Colonic mucosa (tissue), 4 donors: Measurements from ENCODE around the gene HNRNPUL2. TPM values are rescaled to one million over a fixed set of nuclear protein-coding genes. Genes with fewer than 3 reads are reported as not detected.

ENCODE experiments used
- DNase-seq: peaks from one replicate; pipeline ENCODE4 v3.0.0-alpha.2; 2020
- H3K27ac ChIP-seq: fragments of 200-600 bp; one replicate; pipeline ENCODE4 v1.8.0; 2021
- H3K27me3 ChIP-seq: fragments of 200-600 bp; one replicate; pipeline ENCODE4 v1.8.0; 2021
- H3K36me3 ChIP-seq: fragments of 200-600 bp; one replicate; pipeline ENCODE4 v1.8.0; 2021
- H3K4me1 ChIP-seq: fragments of 200-600 bp; one replicate; pipeline ENCODE4 v1.8.0; 2021; ENCODE audit warnings: mild to moderate bottlenecking
- H3K4me3 ChIP-seq: fragments of 200-600 bp; one replicate; pipeline ENCODE4 v1.8.0; 2021
- H3K9ac ChIP-seq, 2 donors: one replicate each; pipeline ENCODE4 v1.7.0; 2013; ENCODE audit warnings: control low read depth in 2 of 2, low read depth in 2 of 2, low read length in 2 of 2
- H3K9me3 ChIP-seq: fragments of 200-600 bp; one replicate; pipeline ENCODE4 v1.8.0; 2021
- CTCF ChIP-seq: fragments of 200-600 bp; IDR thresholded peaks from one replicate; pipeline ENCODE4 v1.8.0; 2022; ENCODE audit warnings: antibody characterized with exemption, mild to moderate bottlenecking
- intact Hi-C: fragments of 100-400 bp; cut with DNase I; formaldehyde crosslinking; loops from one replicate; pipeline ENCODE4 v1.14.1; 2022
- total RNA-seq, 2 donors: library from RNA; stranded (reverse); fragmentation: NEBNext Ultra II Directional in 1 of 2; extraction: Animal tissue kit (Norgen Biotek cat#: 25700) in 1 of 2; gene quantifications; one replicate each; pipeline ENCODE4 v1.2.1, GENCODE V29; 2021
- donor health status: healthy.
- donor health status: DM: no; HTN: no; CAD: no.
- donor health status: DM: no; HTN: no; CAD: no.

HNRNPUL2 gene
- total RNA-seq, 2 donors from 2014 or later: 50.5 to 59.3 TPM

- intact Hi-C loops: loop anchor here (10.0 kb wide), 2 partner anchors 95 to 295 kb away; partner anchors contain the start of gene TUT1
- peaks cover 8% of the 10 kb centered on the region for H3K27me3 ChIP-seq
- H3K9me3 ChIP-seq: no peaks in the 10 kb centered on the region
- TF ChIP-seq CTCF: no peak
- H3K36me3 ChIP-seq: no peaks in the 10 kb centered on the region
- DNase-seq: peak; percentile 56
- H3K4me3 ChIP-seq: peak within 1 kb of the TSS; percentile 10
- H3K27ac ChIP-seq: peak within 1 kb of the TSS; percentile 32
- no peaks in the 10 kb centered on the region for H3K4me1 ChIP-seq
- H3K9ac ChIP-seq: peak within 1 kb of the TSS; percentile 32 to 43
These were observed 37.7 kb downstream of the HNRNPUL2 start, which contains the start of gene LRRN4CL for GRCh38 chr11:62689421-62690183. LRRN4CL (minus strand) TSS chr11:62689530; CDS start chr11:62688508, 1,022 bp downstream.

GRCh38 chr11:62688491-62688890, 38.8 kb downstream of the HNRNPUL2 start:
- Histone ChIP-seq H3K27ac (peak overlapping the region; percentile 32), H3K27me3 (peaks cover 8% of the 10 kb centered on the region), H3K9me3 (no peaks in the 10 kb centered on the region), H3K4me3 (peak overlapping the region; percentile 10), H3K4me1 (no peaks in the 10 kb centered on the region), H3K36me3 (no peaks in the 10 kb centered on the region), H3K9ac (peak overlapping the region in 1 of 2 donors; percentile 32)
- TF ChIP-seq CTCF: no peak
- DNase-seq: no peak
- intact Hi-C loops: no loop called here

GRCh38 chr11:62687508-62688396, 39.5 kb downstream of the HNRNPUL2 start:
- intact Hi-C loops: no loop called here
- TF ChIP-seq CTCF: no peak
- peak overlapping the region; percentile 32 for H3K27ac ChIP-seq
- H3K4me1 ChIP-seq: no peaks in the 10 kb centered on the region
- H3K27me3 ChIP-seq: peaks cover 8% of the 10 kb centered on the region
- H3K36me3 ChIP-seq: no peaks in the 10 kb centered on the region
- H3K9me3 ChIP-seq: no peaks in the 10 kb centered on the region
- peak overlapping the region; percentile 10 for H3K4me3 ChIP-seq
- no peak for DNase-seq
- H3K9ac ChIP-seq: peak overlapping the region; percentile 12 to 32

- no peaks in the 10 kb centered on the region for H3K9me3 ChIP-seq
- H3K4me1 ChIP-seq: peaks cover 8% of the 10 kb centered on the region
- intact Hi-C loops: no loop called here
- no peaks in the 10 kb centered on the region for H3K27me3 ChIP-seq
- H3K27ac ChIP-seq: no peak overlapping the region
- no peak overlapping the region for H3K4me3 ChIP-seq
- DNase-seq: no peak
- H3K9ac ChIP-seq: no peak overlapping the region
- H3K36me3 ChIP-seq: no peaks in the 10 kb centered on the region
- TF ChIP-seq CTCF: no peak
These were observed 44.7 kb downstream of the HNRNPUL2 start for GRCh38 chr11:62682518-62682917.

GRCh38 chr11:62680825-62681240, 46.4 kb downstream of the HNRNPUL2 start:
- DNase-seq: peak; percentile 59
- no peaks in the 10 kb centered on the region for H3K36me3 ChIP-seq
- no peaks in the 10 kb centered on the region for H3K27me3 ChIP-seq
- H3K4me3 ChIP-seq: no peak overlapping the region
- peak overlapping the region in 1 of 2 donors; percentile 56 for H3K9ac ChIP-seq
- H3K4me1 ChIP-seq: peaks cover 11% of the 10 kb centered on the region
- no peak overlapping the region for H3K27ac ChIP-seq
- peak; percentile 27 for TF ChIP-seq CTCF
- intact Hi-C loops: no loop called here
- H3K9me3 ChIP-seq: no peaks in the 10 kb centered on the region
